GM21367 (cell line): ENCODE data around the gene RMI1.
"Not testable (repeated sequence)": the region's sequence is repeated elsewhere in the genome, so short reads cannot be mapped to it uniquely, and the experiment has no call there.

Experiments used
- ATAC-seq: cut with Tn5 transposase; IDR thresholded peaks from one replicate; pipeline ENCODE4 v1.9.1; 2021; ENCODE audit not compliant: unreplicated experiment

Gene RMI1

DNA sequence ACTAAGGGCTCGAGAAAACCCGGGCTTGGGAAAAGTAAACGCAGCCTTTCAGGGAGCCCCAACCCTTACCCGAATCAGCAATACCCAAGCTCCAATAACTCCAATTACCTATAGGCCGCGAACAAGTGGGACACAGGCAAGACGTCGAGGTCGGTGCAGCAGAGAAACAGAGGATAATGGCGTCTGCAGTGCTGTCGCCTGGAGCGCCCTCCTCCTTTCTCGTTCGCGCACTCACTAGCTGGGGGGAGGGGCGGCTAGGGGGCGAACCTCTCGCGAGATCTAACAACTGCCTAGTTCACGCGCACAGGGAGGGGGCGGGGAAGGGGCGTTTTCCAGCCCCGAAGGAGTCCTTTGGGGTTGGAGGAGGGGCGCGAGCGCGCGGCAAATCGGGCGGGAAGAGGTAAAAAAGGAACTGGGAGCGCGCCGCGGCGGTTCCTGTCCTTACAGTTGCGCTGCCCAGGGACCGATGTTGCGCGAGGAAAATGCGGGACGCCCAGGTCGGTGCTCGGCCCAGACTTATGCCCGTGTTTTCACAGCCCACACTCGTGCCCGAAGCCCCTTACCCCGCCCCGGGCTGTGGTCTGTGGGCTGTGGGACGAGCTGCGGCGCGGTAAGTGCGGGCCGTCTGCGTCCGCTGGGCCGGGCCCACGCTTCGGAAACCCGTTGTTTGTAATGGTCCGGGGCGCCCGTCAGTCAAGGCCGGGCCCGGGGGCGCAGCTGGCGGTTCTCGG lies at the start of gene RMI1:
Gene RMI1 (plus strand): TSS at position 411 of the 731 bp plus-strand sequence. CDS start 20,182 bp downstream, outside the sequence.
- peak; percentile 51 for ATAC-seq

DNA sequence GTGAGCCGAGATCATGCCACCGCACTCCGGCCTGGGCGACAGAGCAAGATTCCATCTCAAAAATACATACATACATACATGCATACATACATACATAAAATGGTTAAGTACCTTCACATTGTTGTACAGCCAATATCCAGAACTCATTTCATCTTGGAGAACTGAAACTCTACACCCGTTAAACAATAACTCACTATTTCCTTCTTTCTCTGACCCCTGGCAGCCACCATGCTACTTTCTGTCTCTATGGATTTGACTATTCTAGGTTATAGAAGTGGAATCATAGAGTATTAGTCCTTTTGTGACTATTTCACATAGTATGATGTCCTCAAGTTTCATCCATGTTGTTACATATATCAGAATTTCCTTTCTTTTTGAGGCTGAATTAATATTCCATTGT lies 49.7 kb upstream of the RMI1 start:
- ATAC-seq: no peak

DNA sequence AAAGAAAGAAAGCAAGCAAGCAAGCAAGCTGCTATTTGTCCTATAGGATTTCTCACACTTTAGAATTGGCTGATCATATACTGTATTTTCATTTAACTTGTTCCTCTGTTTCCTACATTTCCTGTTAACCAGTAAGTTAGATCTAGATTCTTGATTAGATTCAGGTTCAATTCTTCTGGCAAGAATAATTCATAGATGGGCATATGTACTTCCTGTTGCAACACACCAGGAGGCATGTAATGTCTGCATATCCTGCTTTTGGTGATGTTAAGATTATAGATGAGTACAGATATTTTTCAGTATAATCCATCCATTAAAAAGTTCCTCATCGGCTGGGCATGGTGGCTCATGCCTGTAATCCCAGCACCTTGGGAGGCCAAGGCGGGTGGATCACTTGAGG lies 48.6 kb upstream of the RMI1 start:
- ATAC-seq: no peak

DNA sequence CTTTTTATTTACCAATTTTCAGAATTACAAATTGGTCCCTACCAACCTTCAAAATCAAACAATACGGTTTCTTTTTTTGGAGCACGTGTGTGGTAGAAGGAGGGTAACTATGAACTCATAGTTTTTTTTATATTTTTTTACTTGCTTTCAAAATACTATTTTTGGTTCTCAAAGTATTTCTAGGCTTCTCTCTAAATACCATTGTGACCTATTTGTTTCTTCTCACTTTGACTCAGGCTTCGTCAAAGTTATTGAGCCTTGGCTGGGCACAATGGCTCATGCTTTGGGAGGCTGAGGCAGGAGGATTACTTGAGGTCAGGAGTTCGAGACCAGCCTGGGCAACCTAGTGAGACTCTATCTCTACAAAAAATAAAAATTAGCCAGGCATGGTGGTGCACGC lies 47.8 kb upstream of the RMI1 start:
- ATAC-seq: no peak

DNA sequence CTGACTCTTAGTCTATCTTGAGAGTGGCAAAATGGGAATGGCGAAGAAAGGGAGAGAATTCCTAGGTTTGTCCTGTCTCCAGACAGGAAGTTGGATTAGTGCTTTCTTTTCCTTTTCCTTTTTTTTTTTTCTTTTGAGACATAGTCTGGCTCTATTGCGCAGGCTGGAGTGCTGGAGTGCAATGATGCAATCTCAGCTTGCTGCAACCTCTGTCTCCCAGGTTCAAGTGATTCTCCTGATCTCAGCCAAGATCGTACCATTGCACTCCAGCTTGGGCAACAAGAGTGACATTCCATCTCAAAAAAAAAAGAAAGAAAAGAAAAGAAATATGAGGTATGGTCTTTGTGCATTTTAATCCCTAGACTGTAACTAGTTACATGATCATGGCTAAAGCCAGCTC lies 46.8 kb upstream of the RMI1 start:
- ATAC-seq: no peak

DNA sequence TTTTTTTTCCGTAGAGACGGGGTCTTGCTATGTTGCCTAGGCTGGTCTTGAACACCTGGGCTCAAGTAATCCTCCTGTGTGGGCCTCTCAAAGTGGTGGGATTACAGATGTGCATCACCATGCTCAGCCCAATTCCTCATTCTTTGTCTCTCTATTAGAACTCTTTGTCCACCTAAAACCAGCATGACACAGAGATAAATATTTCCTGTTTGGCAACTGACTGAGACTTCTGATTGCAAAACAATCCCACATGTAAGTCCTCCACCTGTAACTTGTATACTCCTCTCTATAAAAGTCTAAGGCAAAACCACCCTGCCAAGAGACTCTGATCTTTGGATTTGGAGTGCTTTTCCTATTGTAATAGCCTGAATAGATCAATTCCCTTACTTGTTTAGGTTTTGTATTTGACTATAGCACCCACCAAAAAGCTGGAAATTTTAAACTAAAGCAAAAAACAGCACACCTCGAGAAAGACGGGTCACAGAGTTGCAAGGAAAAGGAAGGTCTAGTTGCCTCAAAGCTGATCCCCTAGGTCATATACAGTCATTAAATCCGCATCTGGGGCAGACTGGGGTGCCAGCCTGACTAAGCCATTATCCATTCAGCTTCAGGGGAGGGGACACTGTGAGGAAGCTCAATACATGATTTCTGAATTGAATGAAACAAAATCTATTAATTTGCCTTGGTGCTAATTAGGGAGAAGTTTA lies 45.9 kb upstream of the RMI1 start:
- ATAC-seq: no peak

DNA sequence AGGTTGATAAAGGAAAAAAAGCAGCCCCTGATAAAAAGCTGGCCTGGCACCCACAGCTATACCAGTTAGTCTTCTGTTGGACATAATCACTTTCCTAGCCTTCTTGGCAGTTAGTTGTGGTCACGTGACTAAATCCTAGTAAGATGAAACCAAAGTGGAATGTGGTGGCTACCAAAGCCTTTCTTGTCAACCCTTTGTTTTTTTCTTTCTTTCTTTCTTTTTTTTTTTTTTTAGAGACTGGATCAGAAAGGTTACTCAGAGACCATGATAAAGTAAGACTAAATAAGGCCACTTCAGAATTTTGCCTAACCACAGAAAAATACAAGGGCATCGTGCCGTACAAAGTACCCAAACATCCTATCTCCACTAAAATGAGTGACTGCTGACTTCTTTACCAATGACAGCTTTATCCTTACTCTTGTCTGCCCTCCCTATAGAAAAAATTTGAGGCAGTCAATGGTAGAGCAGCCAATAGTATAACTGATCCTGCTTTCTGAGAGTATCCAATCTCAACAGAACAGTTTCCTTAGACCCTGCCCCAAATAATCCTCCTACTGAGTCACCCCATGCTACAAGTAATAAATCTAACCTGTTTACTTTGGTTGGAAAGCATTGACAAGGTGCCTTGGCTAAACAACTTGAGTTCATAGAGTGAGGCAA lies 45.2 kb upstream of the RMI1 start:
- ATAC-seq: no peak

DNA sequence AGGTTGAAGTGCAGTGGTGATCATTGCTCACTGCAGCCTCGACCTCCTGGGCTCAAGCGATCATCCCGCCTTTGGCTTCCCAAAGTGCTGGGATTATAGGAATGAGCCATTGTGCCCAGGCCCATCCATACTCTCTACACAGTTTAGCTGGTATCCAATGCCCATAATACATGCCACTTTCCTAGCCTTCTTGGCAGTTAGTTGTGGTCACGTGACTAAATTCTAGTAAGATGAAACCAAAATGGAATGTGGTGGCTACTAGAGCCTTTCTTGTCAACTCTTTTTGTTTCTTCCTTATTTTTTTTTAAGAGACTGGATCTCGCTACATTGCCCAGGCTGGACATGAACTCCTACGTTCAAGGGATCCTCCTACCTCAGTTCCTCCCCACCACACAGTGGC lies 44.1 kb upstream of the RMI1 start:
- ATAC-seq: no peak

DNA sequence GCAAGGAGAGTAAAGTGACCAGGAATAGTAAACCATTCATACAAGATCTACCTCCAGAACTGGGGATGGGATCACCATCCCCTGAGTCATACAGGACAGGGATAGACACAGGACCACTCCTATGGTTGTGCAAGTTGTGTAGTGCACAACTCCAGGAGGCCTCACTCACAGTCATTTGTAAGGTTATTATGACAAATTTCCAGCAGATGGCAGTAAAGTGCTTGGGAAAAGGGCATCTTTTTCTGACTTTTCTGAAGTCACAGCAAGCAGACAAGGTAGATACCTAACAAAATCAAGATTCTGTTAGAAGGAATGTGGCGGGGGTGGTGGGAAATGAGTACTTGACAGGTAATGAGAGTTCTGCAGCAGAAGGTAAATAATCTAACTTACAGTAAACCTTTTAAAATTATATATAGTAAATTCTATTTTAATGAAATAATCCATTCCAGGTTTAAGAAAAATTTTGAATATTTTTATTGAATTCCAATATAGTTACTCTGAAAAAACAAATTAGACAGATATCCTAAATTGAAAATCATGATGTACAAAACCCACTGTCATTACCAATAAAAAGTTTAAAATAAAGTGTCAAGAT lies 42.6 kb upstream of the RMI1 start:
- peak; percentile 52 for ATAC-seq

DNA sequence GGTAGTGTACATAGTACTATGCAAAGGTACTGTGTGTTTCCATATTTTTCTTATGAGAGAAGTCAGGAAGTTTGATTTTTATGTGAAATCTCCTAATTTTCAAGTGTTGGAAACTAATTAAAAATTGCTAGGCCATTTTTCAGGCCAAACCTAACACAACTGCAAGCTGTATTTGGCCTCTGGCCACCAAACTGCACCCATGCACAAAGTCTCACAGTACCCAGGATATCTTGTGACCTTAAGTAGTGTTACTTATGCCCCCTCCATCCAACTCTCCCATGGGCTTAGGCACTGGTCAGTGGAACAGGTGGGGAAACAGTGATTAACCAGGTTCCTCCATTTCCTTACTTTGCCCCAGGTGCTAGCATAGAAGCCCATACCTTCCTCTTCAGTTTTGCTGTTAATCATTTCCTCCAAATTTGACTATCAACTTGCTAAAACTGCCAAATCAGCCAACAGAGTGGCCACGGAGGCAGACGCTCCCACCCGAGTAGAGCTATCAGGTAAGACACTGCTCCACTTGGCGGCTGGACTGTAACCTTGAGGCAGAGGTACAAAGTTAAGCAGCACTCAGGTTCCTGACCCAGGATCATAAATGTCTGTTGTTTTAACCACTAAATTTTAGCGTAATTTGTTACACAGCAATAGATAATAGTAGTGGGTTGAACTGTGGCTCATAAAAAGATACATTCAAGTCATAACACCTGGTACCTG lies 39.9 kb upstream of the RMI1 start:
- ATAC-seq: no peak

DNA sequence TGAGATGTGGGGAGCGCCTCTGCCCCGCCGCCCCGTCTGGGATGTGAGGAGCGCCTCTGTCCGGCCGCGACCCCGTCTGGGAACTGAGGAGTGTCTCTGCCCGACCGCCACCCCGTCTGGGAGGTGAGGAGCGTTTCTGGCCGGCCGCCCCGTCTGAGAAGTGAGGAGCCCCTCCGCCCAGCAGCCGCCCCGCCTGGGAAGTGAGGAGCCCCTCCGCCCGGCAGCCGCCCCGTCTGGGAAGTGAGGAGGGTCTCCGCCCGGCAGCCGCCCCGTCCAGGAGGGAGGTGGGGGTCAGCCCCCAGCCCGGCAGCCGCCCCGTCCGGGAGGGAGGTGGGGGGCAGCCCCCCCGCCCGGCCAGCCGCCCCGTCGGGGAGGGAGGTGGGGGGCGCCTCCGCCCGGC lies 32.5 kb upstream of the RMI1 start:
- ATAC-seq: not testable (repeated sequence)

DNA sequence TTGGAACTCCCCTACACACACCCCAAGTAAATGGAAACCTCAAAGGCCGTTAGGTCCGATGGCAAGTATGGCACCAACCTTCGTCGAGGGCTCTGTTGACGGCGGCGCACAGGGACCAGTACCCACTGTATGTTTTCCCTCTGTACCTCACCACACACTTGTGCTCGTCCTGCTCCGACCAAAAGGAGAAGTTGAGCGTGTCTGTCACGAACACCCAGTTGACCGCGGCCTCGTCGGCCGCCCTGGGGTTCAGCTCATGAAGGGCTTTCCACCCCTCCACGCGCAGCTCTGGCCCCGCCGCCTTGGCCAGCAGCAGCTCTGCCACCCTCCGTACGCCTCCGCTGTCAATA lies 24.5 kb upstream of the RMI1 start:
- ATAC-seq: peak; percentile 49

DNA sequence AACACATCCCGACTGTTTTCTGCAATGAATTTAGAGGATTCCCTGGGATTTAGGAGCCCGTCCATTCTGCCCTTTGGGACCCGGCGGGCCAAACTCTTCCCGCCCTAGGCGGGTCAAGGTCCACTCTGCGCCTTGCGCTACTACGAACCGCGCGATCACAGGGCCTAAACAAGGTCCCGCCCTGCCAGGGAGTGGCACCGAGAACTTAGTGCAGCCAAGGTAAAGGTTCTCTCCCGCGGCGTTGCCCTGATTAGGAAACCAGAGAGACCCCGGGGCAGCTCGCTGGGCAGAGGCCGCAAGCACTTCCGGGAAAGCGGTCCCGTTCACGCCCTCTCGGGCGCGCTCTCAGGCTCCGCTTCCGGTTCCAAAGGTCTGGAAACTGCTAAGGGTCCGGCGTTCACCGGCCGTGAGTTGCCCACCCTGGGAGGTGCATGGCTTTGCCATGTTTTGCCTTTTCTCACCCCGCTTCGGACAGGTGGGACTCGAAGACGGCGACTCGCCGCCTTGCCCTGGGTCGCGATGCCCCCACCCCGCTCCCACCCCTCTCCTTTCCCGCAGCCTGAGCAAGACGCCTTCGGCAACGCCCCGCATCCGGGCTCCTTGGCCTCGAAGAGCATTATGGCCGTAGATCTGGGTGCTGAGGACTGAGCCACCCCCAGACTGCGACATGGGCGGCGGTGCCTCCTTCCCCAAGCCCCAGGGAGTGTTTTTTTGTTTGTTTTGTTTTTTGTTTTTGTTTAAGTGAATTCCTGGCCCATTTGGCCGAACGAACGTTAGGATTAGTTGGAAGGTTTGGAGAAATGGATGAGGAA lies 24.0 kb upstream of the RMI1 start:
- peak; percentile 70 for ATAC-seq

DNA sequence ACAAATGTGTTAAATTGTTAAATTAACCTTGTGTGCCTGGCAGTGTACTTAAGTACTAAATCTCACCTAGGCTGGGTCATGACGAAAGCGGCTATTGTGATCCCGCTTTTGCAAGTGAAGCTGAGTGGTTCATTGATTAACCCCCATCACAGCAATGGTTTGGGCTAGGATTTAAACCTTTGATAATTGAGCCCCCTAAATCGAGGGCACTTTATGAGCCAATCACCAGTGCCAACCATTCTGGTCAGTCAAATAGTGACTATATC lies 23.4 kb upstream of the RMI1 start:
- ATAC-seq: no peak

DNA sequence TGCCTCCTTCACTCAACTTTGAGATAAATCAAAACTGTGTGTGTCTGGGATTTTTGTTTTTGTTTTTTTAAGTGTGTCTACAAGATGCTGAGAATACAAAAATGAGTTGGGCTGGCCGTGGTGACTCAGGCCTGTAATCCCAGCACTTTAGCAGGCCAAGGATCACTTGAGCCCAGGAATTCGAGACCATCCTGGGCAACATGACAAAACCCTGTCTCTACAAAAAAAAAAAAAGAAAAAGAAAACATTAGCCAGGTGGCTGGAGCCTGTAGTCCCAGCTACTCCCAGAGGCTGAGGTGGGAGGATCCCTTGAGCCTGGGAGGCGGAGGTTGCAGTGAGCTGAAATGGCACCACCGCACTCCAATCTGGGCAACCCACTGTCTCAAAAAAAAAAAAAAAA lies 21.5 kb upstream of the RMI1 start:
- no peak for ATAC-seq

DNA sequence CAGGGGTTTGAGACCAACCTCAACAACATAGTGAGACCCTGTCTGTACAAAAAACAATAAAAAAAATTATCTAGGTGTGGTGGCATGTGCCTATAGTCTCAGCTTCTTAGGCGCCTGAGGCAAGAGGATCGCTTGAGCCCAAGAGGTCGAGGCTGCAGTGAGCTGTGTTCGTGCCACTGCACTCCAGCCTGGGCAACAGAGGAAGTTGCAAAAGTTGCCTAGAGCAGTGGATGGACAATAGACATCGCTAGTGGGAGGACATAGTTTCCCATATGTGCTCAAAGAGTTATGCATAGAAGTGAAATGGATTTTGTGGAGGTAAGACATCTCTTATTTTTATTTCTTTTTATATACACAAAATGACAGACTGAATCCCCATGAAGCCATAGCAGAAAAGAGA lies 19.6 kb upstream of the RMI1 start:
- ATAC-seq: no peak

DNA sequence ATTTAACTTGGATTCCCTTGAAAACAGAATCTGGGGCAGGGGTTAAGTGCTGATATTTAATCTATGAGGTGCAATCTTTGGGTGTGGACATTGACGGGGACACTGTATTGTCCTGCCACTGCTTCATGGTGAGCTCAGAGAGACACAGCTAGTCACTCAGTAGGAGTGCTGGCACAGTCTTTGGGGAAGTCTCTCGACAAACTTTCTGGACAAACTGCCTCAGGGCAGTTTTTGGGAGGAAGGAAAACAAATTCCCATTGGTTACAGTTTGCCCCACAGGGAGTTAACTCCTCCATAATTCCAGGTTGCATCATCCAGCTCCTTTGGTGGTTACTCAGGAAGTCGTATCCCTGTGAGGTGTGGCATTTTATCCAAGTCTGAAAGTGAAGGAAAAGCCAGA lies 18.4 kb upstream of the RMI1 start:
- no peak for ATAC-seq

DNA sequence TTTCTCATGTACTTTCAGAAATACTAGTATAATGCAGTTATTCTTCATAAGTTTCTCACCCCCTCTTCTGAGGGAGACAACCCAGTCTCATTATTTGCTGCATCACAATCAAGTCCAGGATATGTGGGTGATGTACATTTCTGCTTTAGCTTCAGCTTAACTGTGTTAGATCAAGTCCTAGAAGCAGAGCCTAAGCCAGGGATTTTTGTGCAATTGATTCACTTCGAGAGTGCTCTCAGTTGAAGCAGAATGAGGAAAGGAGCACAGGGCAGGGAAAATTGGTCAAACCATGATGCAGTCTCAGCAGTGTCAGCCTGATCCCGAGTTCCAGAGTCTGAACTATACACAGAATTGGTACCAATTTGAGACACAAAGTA lies 15.6 kb upstream of the RMI1 start:
- no peak for ATAC-seq

DNA sequence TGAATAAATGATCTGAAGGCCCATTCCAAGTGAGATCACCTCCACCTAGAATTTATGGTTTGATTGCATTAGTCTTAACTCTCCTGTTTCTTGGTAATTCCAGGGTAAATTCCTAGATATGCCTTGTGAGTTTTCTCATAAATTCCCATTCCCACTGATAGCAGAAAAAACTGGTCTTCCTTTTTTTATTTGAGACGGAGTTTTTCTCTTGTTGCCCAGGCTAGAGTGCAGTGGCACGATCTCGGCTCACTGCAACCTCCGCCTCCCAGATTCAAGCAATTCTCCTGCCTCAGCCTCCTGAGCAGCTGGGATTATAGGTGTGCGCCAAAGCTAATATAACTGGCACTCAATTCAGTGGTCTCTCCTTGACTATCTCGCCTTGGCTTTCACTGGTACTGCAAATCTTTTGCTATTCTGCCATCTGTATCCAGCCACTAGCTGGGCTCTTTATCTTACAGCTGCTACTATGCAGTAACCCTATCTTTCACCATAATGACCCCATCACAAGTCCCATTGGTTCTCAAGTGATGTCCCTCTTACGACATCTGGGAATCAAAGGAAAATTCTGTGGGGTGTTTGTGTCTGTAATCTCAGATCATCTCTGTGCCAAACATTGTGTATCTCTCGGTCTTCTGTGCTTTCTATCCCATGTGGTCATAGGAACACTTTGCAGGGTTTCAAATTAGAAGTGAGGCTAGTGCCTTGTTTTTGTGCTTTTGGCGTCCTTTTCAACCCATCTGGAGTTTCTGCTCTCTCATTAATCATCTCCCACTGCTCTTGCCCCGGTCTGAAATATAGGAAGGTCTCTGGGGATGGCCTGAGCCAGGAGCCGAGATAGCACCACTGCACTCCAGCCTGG lies 15.0 kb upstream of the RMI1 start:
- no peak for ATAC-seq

DNA sequence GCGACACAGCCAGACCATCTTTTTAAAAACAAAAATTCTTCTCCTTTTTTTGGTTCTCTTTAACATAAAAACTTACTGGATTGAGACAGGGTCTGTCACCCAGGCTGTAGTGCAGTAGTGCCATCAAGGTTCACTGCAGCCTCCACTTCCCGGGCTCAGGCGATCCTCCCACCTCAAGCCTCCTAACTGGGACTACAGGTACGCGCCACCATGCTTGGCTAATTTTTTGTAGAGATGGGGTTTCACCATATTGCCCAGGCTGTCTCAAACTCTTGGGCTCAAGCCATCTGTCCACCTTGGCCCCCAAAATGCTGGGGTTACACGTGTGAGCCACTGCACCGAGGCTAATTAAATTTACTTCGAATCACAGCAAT lies 14.4 kb upstream of the RMI1 start:
- ATAC-seq: no peak
